ENCODE data around the gene CELF2. TPM values are rescaled to one million over a fixed set of nuclear protein-coding genes. Genes with fewer than 3 reads are reported as not detected.

CELF2 gene
- total and polyA plus RNA-seq, 2 experiments from 2014 or later: 16.6 to 26.9 TPM

- Histone ChIP-seq H3K4me3 (peak overlapping the region; percentile 34), H3K4me1 (ENCODE audit: insufficient read depth) (peaks cover 5% of the 10 kb centered on the region), H3K9me2 (replicated peaks; ENCODE audit: insufficient read depth) (no peaks in the 10 kb centered on the region), H3K79me2 (no peaks in the 10 kb centered on the region), H3K27me3 (peaks cover 31% of the 10 kb centered on the region), H3K9me3 (ENCODE audit: low read depth) (no peaks in the 10 kb centered on the region), H2AFZ (peak overlapping the region; percentile 79), H3K36me3 (replicated peaks; ENCODE audit: insufficient read depth, low read depth) (no peaks in the 10 kb centered on the region), H4K20me1 (ENCODE audit: insufficient read depth, poor library complexity, severe bottlenecking) (no peaks in the 10 kb centered on the region), H3K27ac (no peak overlapping the region), H3K4me2 (peak overlapping the region; percentile 96)
- WGBS (ENCODE audit: low lambda C conversion rate, missing lambda C conversion rate): 4% methylated on average over 31 of the region's 38 CpGs
- peak; percentile 50 for DNase-seq (ENCODE audit: low spot score)
- TF ChIP-seq, protein P1, sequence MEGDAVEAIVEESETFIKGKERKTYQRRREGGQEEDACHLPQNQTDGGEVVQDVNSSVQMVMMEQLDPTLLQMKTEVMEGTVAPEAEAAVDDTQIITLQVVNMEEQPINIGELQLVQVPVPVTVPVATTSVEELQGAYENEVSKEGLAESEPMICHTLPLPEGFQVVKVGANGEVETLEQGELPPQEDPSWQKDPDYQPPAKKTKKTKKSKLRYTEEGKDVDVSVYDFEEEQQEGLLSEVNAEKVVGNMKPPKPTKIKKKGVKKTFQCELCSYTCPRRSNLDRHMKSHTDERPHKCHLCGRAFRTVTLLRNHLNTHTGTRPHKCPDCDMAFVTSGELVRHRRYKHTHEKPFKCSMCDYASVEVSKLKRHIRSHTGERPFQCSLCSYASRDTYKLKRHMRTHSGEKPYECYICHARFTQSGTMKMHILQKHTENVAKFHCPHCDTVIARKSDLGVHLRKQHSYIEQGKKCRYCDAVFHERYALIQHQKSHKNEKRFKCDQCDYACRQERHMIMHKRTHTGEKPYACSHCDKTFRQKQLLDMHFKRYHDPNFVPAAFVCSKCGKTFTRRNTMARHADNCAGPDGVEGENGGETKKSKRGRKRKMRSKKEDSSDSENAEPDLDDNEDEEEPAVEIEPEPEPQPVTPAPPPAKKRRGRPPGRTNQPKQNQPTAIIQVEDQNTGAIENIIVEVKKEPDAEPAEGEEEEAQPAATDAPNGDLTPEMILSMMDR (IDR thresholded peaks at IDR 0.05; ENCODE audit: poor library complexity): no peak
- TF ChIP-seq EZH2 (IDR thresholded peaks at IDR 0.05; ENCODE audit: borderline replicate concordance): peak; percentile 38
- TF ChIP-seq EZH2phosphoT487 (IDR thresholded peaks at IDR 0.05; ENCODE audit: low read depth, severe bottlenecking, unreplicated experiment): no peak
Measured at GRCh38 chr10:11164803-11165590, 147.3 kb downstream of the CELF2 start.

- Histone ChIP-seq H3K4me3 (peak overlapping the region; percentile 34), H3K27ac (no peak overlapping the region), H3K4me1 (ENCODE audit: insufficient read depth) (peaks cover 5% of the 10 kb centered on the region), H3K4me2 (peak overlapping the region; percentile 96), H3K27me3 (peaks cover 31% of the 10 kb centered on the region), H3K36me3 (replicated peaks; ENCODE audit: insufficient read depth, low read depth) (no peaks in the 10 kb centered on the region), H4K20me1 (ENCODE audit: insufficient read depth, poor library complexity, severe bottlenecking) (no peaks in the 10 kb centered on the region), H3K9me3 (ENCODE audit: low read depth) (no peaks in the 10 kb centered on the region), H3K79me2 (no peaks in the 10 kb centered on the region), H2AFZ (peak overlapping the region; percentile 79), H3K9me2 (replicated peaks; ENCODE audit: insufficient read depth) (no peaks in the 10 kb centered on the region)
- TF ChIP-seq EZH2phosphoT487 (IDR thresholded peaks at IDR 0.05; ENCODE audit: low read depth, severe bottlenecking, unreplicated experiment): no peak
- peak; percentile 8 for TF ChIP-seq EZH2 (IDR thresholded peaks at IDR 0.05; ENCODE audit: borderline replicate concordance)
- TF ChIP-seq, protein P1 (IDR thresholded peaks at IDR 0.05; ENCODE audit: poor library complexity): peak; percentile 42
- peak; percentile 61 for DNase-seq (ENCODE audit: low spot score)
- 12% methylated on average over 32 of the region's 44 CpGs for WGBS (ENCODE audit: low lambda C conversion rate, missing lambda C conversion rate)
Measured at GRCh38 chr10:11165591-11166543, 148.2 kb downstream of the CELF2 start.

GRCh38 chr10:11166550-11166949 lies 148.9 kb downstream of the CELF2 start:
- H3K36me3 ChIP-seq (replicated peaks; ENCODE audit: insufficient read depth, low read depth): no peaks in the 10 kb centered on the region
- H3K9me2 ChIP-seq (replicated peaks; ENCODE audit: insufficient read depth): no peaks in the 10 kb centered on the region
- peaks cover 31% of the 10 kb centered on the region for H3K27me3 ChIP-seq
- WGBS (ENCODE audit: low lambda C conversion rate, missing lambda C conversion rate): 88% methylated on average over 5 of the region's 5 CpGs
- H3K4me3 ChIP-seq: no peak overlapping the region
- no peak overlapping the region for H3K27ac ChIP-seq
- H3K79me2 ChIP-seq: no peaks in the 10 kb centered on the region
- peaks cover 5% of the 10 kb centered on the region for H3K4me1 ChIP-seq (ENCODE audit: insufficient read depth)
- no peak overlapping the region for H2AFZ ChIP-seq
- TF ChIP-seq EZH2phosphoT487 (IDR thresholded peaks at IDR 0.05; ENCODE audit: low read depth, severe bottlenecking, unreplicated experiment) (no peak), EZH2 (IDR thresholded peaks at IDR 0.05; ENCODE audit: borderline replicate concordance) (no peak)
- TF ChIP-seq, protein P1 (IDR thresholded peaks at IDR 0.05; ENCODE audit: poor library complexity): no peak
- no peak for DNase-seq (ENCODE audit: low spot score)
- H3K9me3 ChIP-seq (ENCODE audit: low read depth): no peaks in the 10 kb centered on the region
- H3K4me2 ChIP-seq: peak overlapping the region; percentile 96
- H4K20me1 ChIP-seq (ENCODE audit: insufficient read depth, poor library complexity, severe bottlenecking): no peaks in the 10 kb centered on the region

Data from hepatocyte (in vitro differentiated cells).